GM19099 (cell line): ENCODE data around the gene MVD.

Experiments
- POLR2A ChIP-seq: IDR thresholded peaks from 3 replicates; pipeline ENCODE4 v1.6.1; 2011; ENCODE audit warnings: low read depth; ENCODE audit not compliant: insufficient read length; ENCODE audit errors: extremely low read depth

The MVD gene

DNA sequence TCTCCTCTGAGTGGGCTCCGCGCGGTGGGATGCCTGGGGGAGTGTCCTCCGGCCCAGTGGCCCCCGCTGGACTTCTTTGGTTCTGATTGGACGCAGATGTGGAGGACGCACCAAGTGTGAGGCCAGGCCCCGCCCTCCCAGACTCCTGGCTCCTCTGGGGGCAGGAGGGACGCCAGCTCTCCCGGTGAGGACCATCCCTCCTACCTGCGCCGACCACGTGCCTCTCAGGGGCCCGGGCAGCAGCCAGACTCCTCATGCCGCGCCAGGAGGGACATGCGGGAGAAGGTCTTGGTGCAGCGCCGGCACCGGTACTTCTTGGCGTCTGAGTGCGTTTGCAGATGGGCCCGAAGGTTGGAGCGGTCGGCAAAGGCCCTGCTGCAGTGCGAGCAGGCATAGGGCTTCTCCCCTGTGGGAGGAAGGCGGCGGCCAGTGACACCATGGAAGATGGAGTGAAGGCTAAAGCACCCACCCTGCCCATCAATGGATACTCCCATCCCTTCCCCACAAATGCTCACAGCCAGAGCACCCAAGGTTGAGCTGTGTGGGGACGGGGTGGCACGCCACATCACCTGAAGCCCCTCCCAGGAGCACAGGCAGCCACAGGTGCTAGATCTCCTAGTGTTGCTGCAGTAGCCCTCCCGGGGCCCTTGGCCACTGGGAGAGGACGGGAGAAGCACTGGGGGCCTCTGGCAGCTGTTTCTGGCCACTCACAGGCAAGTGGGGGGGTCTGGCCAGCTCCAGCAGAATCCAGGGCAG, 15.5 kb upstream of the MVD start:
- no peak for TF ChIP-seq POLR2A

DNA sequence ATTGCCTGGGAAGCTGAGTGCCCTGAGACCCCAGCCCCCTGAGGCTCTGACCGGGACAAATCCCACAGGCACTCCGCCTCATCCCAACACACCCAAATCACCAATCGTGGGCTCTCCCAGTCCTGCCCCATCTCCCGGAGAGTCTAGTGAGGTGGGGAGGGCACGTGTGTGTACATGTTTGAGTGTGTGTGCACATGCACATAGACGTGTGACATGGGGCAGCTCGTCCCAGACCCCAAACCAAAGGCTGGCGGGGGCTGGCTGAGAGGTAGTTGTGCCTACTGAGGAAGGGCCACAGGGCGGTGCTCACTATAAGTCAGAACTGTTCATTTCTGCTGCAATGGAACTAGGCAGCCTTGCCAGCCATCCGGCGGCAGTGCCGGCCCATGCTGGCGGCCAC, 14.8 kb upstream of the MVD start:
- no peak for TF ChIP-seq POLR2A

GRCh38 chr16:88676502-88677242, 13.8 kb upstream of the MVD start:
- TF ChIP-seq POLR2A: no peak

DNA sequence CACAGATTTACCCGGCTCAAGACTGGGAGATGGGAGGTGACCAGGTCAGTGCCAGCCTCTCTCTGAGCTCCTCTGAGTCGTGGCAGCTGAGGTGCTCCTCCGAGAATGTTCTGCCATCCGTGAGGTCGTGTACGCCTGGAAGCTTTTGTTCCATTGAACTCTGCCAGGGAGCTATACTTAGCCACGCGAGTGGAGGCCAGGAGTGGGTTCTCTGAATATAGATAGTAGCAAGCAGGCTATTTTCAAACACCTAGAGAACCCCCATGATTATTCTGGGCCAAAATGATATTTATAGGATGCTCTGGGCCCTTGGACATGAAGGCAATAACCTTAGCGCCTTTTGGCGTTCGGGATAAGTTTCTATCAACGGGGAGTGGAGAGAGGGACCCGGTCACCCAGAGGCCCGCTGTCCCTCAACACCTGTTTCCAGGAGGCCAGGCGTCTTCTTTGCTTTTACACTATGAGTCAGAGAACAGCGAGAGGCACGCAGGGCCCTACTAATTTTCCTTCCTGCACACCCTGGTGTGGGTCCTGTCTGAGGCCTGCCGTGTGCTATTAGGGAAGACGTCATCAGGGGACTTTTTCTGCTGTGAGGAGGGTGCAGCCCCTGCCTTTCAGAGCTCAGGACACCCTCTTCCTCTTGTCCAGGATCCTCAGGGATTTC, 11.0 kb upstream of the MVD start:
- no peak for TF ChIP-seq POLR2A

- no peak for TF ChIP-seq POLR2A
These were observed 9.9 kb upstream of the MVD start for GRCh38 chr16:88672776-88673175.

- no peak for TF ChIP-seq POLR2A
These were observed 8.9 kb upstream of the MVD start for GRCh38 chr16:88671806-88672205.

GRCh38 chr16:88669980-88670379, 7.1 kb upstream of the MVD start:
- no peak for TF ChIP-seq POLR2A

DNA sequence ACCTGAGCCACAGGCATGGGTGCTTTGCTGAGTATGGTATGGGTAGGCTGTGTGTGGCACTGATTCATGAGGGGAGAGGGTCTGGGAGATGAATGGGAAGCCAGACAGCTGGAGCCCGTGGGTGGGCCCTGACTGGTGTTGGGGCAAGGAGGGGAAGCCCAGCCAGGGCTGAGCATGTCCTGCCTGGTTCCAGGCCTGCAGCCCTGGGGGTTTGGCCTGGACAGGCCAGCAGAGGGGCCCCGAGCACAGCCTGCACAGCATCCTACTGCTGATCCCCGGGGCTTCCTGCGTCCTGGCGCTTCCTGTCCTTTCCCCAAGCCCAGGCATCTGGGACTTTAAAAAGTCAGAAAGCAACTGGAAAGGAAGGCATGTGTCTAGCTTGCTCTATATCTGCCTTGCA, 4.6 kb upstream of the MVD start:
- TF ChIP-seq POLR2A: no peak

- no peak for TF ChIP-seq POLR2A
These were observed 2.7 kb upstream of the MVD start for GRCh38 chr16:88665570-88665969.

- no peak for TF ChIP-seq POLR2A
These were observed 2.3 kb upstream of the MVD start for GRCh38 chr16:88665148-88665547.

DNA sequence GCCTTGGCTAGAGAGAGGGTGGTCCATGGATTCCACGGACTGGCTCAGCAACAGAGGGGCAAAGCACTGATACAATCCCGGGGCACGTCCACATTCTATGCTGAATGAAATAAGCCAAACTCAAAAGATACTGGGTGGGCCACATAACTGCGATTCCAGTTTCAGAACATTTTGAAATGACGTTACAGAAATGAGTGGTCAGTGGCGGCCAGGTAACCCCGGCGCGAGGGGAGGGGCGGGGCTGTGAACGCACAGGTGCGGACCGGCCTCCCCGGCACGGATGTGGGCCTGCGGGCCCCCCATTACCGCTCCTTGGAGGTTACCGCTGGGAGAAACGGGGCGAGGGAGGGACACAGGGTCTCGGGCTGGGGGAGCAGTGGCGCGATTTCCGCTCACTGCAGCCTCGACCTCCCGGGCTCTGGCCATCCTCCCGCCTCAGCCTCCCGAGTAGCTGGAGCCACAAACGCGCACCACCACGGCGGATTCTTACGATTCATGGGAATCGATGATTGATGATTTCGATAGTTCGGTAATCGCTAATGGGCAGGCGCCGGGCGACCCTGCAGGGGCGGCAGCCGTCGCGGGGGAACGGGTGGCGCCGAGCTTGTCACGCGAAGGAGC, 559 bp downstream of the MVD start:
- TF ChIP-seq POLR2A: no peak

DNA sequence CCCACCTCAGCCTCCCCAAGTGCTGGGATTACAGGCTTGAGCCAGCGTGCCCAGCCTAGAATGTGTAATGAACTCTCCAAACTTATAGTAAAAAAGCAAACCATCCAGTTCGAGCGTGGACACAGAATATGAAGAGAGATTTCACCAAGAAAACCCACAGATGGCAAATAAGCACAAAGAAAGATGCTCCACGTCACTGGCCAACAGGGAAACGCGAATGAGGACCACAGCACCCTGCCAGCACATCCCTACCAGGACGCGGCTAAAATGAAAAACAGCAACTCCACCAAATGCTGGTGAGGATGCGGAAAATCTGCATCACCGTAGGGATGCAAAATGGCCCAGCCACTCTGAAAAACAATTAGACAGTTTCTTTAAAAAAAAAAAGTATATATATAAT, 1.4 kb downstream of the MVD start:
- no peak for TF ChIP-seq POLR2A

DNA sequence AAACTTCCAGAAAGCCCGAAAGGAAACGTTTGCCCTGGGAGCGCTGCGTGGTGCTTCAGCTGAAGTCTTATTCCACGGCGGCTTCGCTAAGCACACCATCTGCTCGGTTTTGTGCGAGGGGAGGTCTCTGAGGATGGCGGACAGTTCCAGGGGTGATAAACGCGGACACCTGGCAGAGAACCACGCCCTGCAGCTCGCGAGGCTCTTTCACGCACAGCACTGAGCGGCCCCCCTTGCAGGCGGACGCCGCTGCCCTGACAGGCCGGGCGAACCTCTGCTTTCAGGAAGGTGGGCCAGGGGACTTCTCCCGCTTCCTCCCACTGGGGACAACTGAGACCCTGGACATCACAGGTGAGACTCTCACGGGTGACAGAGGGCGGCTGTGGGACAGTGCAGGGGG, 3.7 kb downstream of the MVD start:
- TF ChIP-seq POLR2A: no peak

GRCh38 chr16:88658714-88659113, 4.2 kb downstream of the MVD start:
- TF ChIP-seq POLR2A: no peak

GRCh38 chr16:88657371-88657770, 5.5 kb downstream of the MVD start:
- no peak for TF ChIP-seq POLR2A

DNA sequence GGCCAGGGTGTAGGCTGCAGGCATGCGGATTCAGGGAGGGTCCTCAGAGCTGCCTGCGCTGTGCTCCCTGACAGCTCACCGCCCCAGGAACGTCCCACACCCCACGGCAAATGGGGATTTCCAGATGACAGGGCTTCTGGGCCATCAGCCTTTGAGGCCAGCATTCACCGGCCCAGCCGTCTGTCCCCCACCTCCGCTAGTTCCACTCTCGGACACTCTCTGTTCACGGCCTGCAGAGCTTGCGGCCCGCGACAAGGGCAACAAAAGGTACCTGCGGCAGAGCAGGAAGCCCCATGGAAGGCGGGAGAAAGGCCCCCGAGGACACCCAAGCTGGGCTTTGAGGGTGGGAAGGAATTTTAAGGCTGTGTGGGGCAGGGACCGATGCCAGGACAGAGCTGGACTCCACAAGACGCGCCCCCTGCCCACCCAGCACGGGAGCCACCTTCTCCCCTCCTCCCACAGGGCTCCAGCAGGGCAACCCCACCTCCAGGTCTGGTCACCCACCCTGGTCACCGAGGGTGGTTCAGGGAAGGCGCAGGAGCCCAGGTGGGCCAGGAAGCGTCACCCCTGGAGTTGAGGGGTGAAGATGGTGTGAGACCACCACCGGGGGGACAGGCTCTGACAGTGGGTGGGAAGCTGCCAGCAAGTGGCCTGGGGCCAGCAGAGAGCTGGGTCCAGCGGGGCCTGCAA, 6.5 kb downstream of the MVD start:
- TF ChIP-seq POLR2A: no peak
